Calu3 (cell line): ENCODE data around the gene CPSF7. TPM values are rescaled to one million over a fixed set of nuclear protein-coding genes. Genes with fewer than 3 reads are reported as not detected.
"Not testable (repeated sequence)": the region's sequence is repeated elsewhere in the genome, so short reads cannot be mapped to it uniquely, and the experiment has no call there.

Source experiments
- BruUV-seq: library from RNA; stranded (reverse); fragments of 400-500 nt; replicated peaks from 2 replicates; lab custom pipeline; 2021; lab: Mats Ljungman, UMichigan
- CTCF ChIA-PET: fragments of 300-600 bp; sonication (Branson Sonifier 250); formaldehyde crosslinking; loops from one replicate; lab custom pipeline; 2022; ENCODE audit warnings: antibody characterized with exemption; lab: Charles Lee
- DNase-seq: peaks from one replicate; pipeline ENCODE4 v3.0.0; 2022
- H3K27ac Mint-ChIP-seq: one replicate; pipeline ENCODE4 v1.8.0; 2022; ENCODE audit warnings: mixed read lengths; ENCODE audit not compliant: unreplicated experiment
- H3K27me3 Mint-ChIP-seq: one replicate; pipeline ENCODE4 v1.8.0; 2022; ENCODE audit warnings: mixed read lengths; ENCODE audit not compliant: unreplicated experiment
- H3K36me3 Mint-ChIP-seq: one replicate; pipeline ENCODE4 v1.8.0; 2022; ENCODE audit warnings: mild to moderate bottlenecking, moderate library complexity, mixed read lengths; ENCODE audit not compliant: insufficient read depth, unreplicated experiment
- H3K4me1 Mint-ChIP-seq: one replicate; pipeline ENCODE4 v1.8.0; 2022; ENCODE audit warnings: mild to moderate bottlenecking, low read depth, mixed read lengths; ENCODE audit not compliant: unreplicated experiment
- H3K4me3 Mint-ChIP-seq: one replicate; pipeline ENCODE4 v1.8.0; 2022; ENCODE audit warnings: mild to moderate bottlenecking, low read depth, moderate library complexity, mixed read lengths; ENCODE audit not compliant: unreplicated experiment
- H3K9me3 Mint-ChIP-seq: one replicate; pipeline ENCODE4 v1.8.0; 2022; ENCODE audit warnings: low read depth, mixed read lengths; ENCODE audit not compliant: unreplicated experiment
- CTCF ChIP-seq: fragments of 200-600 bp; IDR thresholded peaks from one replicate; pipeline ENCODE4 v1.8.0; 2022; ENCODE audit warnings: antibody characterized with exemption; ENCODE audit not compliant: unreplicated experiment
- intact Hi-C: fragments of 100-400 bp; cut with micrococcal nuclease; formaldehyde crosslinking; loops from one replicate; pipeline ENCODE4 v1.10.0; 2022; ENCODE audit not compliant: unreplicated experiment
- total RNA-seq: library from RNA; stranded (reverse); gene quantifications from 2 replicates; pipeline ENCODE4 v1.2.3, GENCODE V29; 2022

Gene CPSF7
- total RNA-seq, 1 experiment from 2014 or later, result 96.3 TPM

DNA sequence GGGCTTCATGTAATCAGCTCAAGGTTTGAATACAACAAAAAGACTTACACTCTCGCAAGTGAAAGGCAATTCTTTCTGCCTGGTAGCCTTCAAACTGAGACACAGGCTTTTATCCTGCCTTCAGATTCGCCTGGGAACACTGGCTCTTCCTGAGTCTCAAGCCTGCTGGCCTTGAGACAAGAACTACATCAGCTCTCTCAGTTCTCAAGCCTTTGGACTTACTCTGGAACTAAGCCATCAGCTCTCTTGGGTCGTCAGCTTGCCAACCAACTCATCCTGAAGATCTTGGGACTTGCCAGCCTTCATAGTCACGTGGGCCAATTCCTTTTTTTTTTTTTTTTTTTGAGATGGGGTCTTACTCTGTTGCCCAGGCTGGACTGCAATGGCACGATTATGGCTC, 43.1 kb upstream of the CPSF7 start:
- Mint-ChIP-seq H3K9me3 (no peaks in the 10 kb centered on the region), H3K27ac (no peak overlapping the region), H3K4me1 (peaks cover 3% of the 10 kb centered on the region), H3K36me3 (peaks cover 5% of the 10 kb centered on the region), H3K27me3 (no peaks in the 10 kb centered on the region), H3K4me3 (no peak overlapping the region)
- CTCF ChIA-PET, result interaction anchor here (0.7 kb wide), 1 partner anchor 8 kb away, joined by 4 read pairs; no protein-coding TSS in a partner anchor
- BruUV-seq, result no TSS peak
- no peak for TF ChIP-seq CTCF
- intact Hi-C loops, result no loop called here
- DNase-seq, result no peak

DNA sequence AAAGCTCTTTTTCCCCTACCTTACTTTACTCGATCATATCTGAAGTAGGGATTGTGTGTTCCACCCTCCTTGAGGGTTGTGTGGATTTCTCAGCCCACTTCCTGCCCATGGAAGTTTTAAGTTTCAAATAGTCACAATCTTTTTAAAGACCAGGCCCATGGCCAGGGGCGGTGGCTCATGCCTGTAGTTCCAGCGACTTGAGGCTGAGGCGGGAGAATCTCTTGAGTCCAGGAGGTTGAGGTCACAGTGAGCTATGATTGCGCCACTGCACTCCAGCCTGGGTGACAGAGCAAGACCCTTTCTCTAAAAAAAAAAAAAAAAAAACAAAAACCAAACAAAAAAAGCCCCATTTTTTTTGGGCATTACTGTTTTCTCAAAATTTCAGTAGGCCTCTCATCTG, 42.5 kb upstream of the CPSF7 start:
- Mint-ChIP-seq H3K9me3 (no peaks in the 10 kb centered on the region), H3K27ac (no peak overlapping the region)

GRCh38 chr11:61468002-61468401, 38.2 kb upstream of the CPSF7 start:
- CTCF ChIA-PET, result no interaction called here
- H3K4me1 Mint-ChIP-seq, result no peaks in the 10 kb centered on the region
- no peak overlapping the region for H3K27ac Mint-ChIP-seq
- peaks cover 5% of the 10 kb centered on the region for H3K36me3 Mint-ChIP-seq
- H3K27me3 Mint-ChIP-seq, result no peaks in the 10 kb centered on the region
- no TSS peak for BruUV-seq
- no peak for DNase-seq
- H3K9me3 Mint-ChIP-seq, result no peaks in the 10 kb centered on the region
- H3K4me3 Mint-ChIP-seq, result no peak overlapping the region
- intact Hi-C loops, result no loop called here
- no peak for TF ChIP-seq CTCF

More for the DNA sequence above, 42.5 kb upstream of the CPSF7 start:
- H3K36me3 Mint-ChIP-seq, result peaks cover 5% of the 10 kb centered on the region
- H3K4me3 Mint-ChIP-seq, result no peak overlapping the region
- DNase-seq, result no peak
- TF ChIP-seq CTCF, result no peak
- no TSS peak for BruUV-seq
- intact Hi-C loops, result no loop called here
- no peaks in the 10 kb centered on the region for H3K4me1 Mint-ChIP-seq
- CTCF ChIA-PET, result interaction anchor here (0.7 kb wide), 2 partner anchors 8 to 1090 kb away, joined by 3 to 4 read pairs; no protein-coding TSS in a partner anchor
- no peaks in the 10 kb centered on the region for H3K27me3 Mint-ChIP-seq

DNA sequence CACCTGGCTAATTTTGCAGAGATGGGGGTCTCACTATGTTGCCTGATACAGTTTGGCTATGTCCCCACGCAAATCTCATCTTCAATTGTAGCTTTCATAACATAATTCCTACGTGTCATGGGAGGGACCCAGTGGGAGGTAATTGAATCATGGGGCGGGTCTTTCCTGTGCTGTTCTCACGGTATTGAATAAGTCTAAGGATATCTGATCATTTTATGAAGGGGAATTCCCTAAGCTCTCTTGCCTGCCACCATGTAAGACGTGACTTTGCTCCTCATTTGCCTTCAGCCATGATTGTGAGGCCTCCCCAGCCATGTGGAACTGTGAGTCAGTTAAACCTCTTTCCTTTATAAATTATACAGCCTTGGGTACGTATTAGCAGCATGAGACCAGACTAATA, 37.8 kb upstream of the CPSF7 start:
- CTCF ChIA-PET, intact Hi-C loops, H3K36me3 Mint-ChIP-seq, H3K4me3 Mint-ChIP-seq, H3K4me1 Mint-ChIP-seq, BruUV-seq, H3K9me3 Mint-ChIP-seq, DNase-seq, H3K27me3 Mint-ChIP-seq, H3K27ac Mint-ChIP-seq: not testable (repeated sequence)

DNA sequence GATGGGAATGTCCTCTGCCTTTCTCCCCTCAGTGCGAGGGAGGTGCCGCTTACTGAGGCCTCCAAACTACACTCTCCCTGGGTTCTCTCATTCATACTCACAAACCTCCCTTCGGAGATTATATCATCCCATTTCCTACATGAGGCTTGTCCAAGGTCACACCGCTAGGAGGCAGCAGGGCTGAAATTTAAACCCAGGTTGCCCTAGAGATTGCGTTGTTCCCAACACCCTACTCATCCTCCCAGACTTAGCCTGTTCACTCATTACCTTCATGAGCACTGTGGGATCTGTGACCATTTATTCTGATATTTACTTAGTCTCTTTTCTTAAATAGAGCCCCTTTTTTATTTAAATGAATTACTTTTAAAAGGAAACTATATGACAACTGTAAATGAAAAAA, 31.2 kb upstream of the CPSF7 start:
- H3K4me1 Mint-ChIP-seq, result no peaks in the 10 kb centered on the region
- CTCF ChIA-PET, result interaction anchor here (1.2 kb wide), 1 partner anchor 166 kb away, joined by 4 read pairs; no protein-coding TSS in a partner anchor
- no peaks in the 10 kb centered on the region for H3K36me3 Mint-ChIP-seq
- no peak for DNase-seq
- intact Hi-C loops, result no loop called here
- no peak for TF ChIP-seq CTCF
- H3K27me3 Mint-ChIP-seq, result no peaks in the 10 kb centered on the region
- no TSS peak for BruUV-seq
- no peak overlapping the region for H3K27ac Mint-ChIP-seq
- H3K9me3 Mint-ChIP-seq, result no peaks in the 10 kb centered on the region
- no peak overlapping the region for H3K4me3 Mint-ChIP-seq
